COLO668 (cell line): Measurements from ENCODE around the gene RAB6B.

Experiments used
- DNase-seq: peaks from one replicate; lab custom pipeline; 2025; ENCODE audit not compliant: unreplicated experiment; lab: John Stamatoyannopoulos, UW

RAB6B gene

GRCh38 chr3:133931084-133931483 is 35.4 kb upstream of the RAB6B start:
- no peak for DNase-seq

- DNase-seq = peak; percentile 2
These were observed 34.8 kb upstream of the RAB6B start for GRCh38 chr3:133930341-133930933.

- DNase-seq = no peak
These were observed 33.4 kb upstream of the RAB6B start for GRCh38 chr3:133928903-133929607.

- DNase-seq = no peak
These were observed 32.6 kb upstream of the RAB6B start for GRCh38 chr3:133928136-133928893.

- DNase-seq = no peak
These were observed 31.9 kb upstream of the RAB6B start for GRCh38 chr3:133927540-133928066.

GRCh38 chr3:133926736-133927539 is 31.3 kb upstream of the RAB6B start:
- DNase-seq = no peak

- no peak for DNase-seq
These were observed 30.5 kb upstream of the RAB6B start for GRCh38 chr3:133925960-133926735.

- no peak for DNase-seq
These were observed 28.4 kb upstream of the RAB6B start for GRCh38 chr3:133924041-133924440.

- DNase-seq = no peak
These were observed 25.9 kb upstream of the RAB6B start for GRCh38 chr3:133921592-133921991.

- DNase-seq = no peak
These were observed 21.5 kb upstream of the RAB6B start for GRCh38 chr3:133917144-133917543.

GRCh38 chr3:133915685-133916658 is 20.3 kb upstream of the RAB6B start:
- DNase-seq = no peak

- DNase-seq = no peak
These were observed 19.3 kb upstream of the RAB6B start for GRCh38 chr3:133914839-133915600.

- DNase-seq = no peak
These were observed 14.7 kb upstream of the RAB6B start for GRCh38 chr3:133910422-133910821.

- DNase-seq = no peak
These were observed 9.7 kb upstream of the RAB6B start for GRCh38 chr3:133905376-133905775.

GRCh38 chr3:133901847-133902246 is 6.2 kb upstream of the RAB6B start:
- DNase-seq = no peak

GRCh38 chr3:133901083-133901482 is 5.4 kb upstream of the RAB6B start:
- no peak for DNase-seq

- no peak for DNase-seq
These were observed 3.6 kb upstream of the RAB6B start for GRCh38 chr3:133899311-133899710.

GRCh38 chr3:133897547-133897946 is 1.9 kb upstream of the RAB6B start:
- no peak for DNase-seq
